SK-N-SH (cell line): ENCODE data around the gene CNTNAP2.

Experiments used
- CHD2 ChIP-seq: fragments of 150-350 bp; IDR thresholded peaks from 2 replicates; pipeline ENCODE4 v1.6.1; 2018; ENCODE audit warnings: low read length; ENCODE audit not compliant: partially characterized antibody
- CTCF ChIP-seq: fragments of 200-600 bp; sonication (generic); IDR thresholded peaks from 2 replicates; pipeline ENCODE4 v1.6.1; 2017; ENCODE audit warnings: antibody characterized with exemption, mild to moderate bottlenecking, moderate library complexity
- EP300 ChIP-seq, 2 experiments: IDR thresholded peaks; 2 replicates each; pipeline versions ENCODE4 v1.4.0 to v1.6.1; 2012; ENCODE audit warnings: borderline replicate concordance in 1 of 2, low read depth in 1 of 2, low read length in 1 of 2
- EZH2phosphoT487 ChIP-seq: fragments of 200-600 bp; sonication (generic); IDR thresholded peaks from 2 replicates; pipeline ENCODE4 v1.6.1; 2017; ENCODE audit warnings: low read depth, mixed run types, mild to moderate bottlenecking, antibody characterized with exemption, moderate library complexity, borderline replicate concordance
- POLR2AphosphoS5 ChIP-seq: IDR thresholded peaks from 2 replicates; pipeline ENCODE4 v1.6.1; 2012; ENCODE audit warnings: low read depth, low read length
- RAD21 ChIP-seq: IDR thresholded peaks from 2 replicates; pipeline ENCODE4 v1.6.1; 2012; ENCODE audit warnings: mild to moderate bottlenecking, low read length
- TAF1 ChIP-seq: IDR thresholded peaks from 2 replicates; pipeline ENCODE4 v1.6.1; 2012; ENCODE audit warnings: low read depth, mild to moderate bottlenecking, low read length, moderate library complexity, borderline replicate concordance

- no peak for TF ChIP-seq EP300 (IDR thresholded peaks at IDR 0.05; ENCODE audit: borderline replicate concordance in 1 of 2, low read depth in 1 of 2, low read length in 1 of 2)
- no peak for TF ChIP-seq CHD2
- TF ChIP-seq EZH2phosphoT487, result no peak
- TF ChIP-seq CTCF, result no peak
- no peak for TF ChIP-seq RAD21
- TF ChIP-seq POLR2AphosphoS5, result no peak
- no peak for TF ChIP-seq TAF1
These were observed 2212.3 kb downstream of the CNTNAP2 start for GRCh38 chr7:148328906-148329305.
